Measurements from ENCODE around the gene ERC2.

ERC2 gene

GRCh38 chr3:55719006-55719405 lies 749.3 kb downstream of the ERC2 start:
- H3K27ac ChIP-seq (ENCODE audit: low read depth, low read length): no peak overlapping the region

GRCh38 chr3:55718521-55718921 lies 749.7 kb downstream of the ERC2 start:
- Histone ChIP-seq H3F3A (ENCODE audit: insufficient read depth) (no peaks in the 10 kb centered on the region), H3K27me3 (ENCODE audit: low read length) (no peaks in the 10 kb centered on the region), H3K9ac (ENCODE audit: low read length) (no peak overlapping the region), H3K36me3 (ENCODE audit: low read length) (no peaks in the 10 kb centered on the region), H3K27ac (ENCODE audit: low read depth, low read length) (no peak overlapping the region), H3K4me2 (ENCODE audit: low read depth, low read length, poor library complexity, severe bottlenecking) (no peak overlapping the region), H3K9me2 (replicated peaks; ENCODE audit: insufficient read depth, low read length) (no peaks in the 10 kb centered on the region), H3K4me3 (ENCODE audit: insufficient read depth, low read length, poor library complexity, severe bottlenecking) (no peak overlapping the region), H2AFZ (ENCODE audit: low read depth, low read length, severe bottlenecking) (no peak overlapping the region), H3K9me3 (ENCODE audit: insufficient read depth, low read length) (no peaks in the 10 kb centered on the region), H4K20me1 (ENCODE audit: low read depth, low read length) (no peaks in the 10 kb centered on the region), H3K79me2 (ENCODE audit: insufficient read depth, low read length) (no peaks in the 10 kb centered on the region)
- TF ChIP-seq EZH2phosphoT487 (conservative IDR thresholded peaks at IDR 0.05; ENCODE audit: low read length) (no peak), CTCF (IDR thresholded peaks at IDR 0.05; ENCODE audit: insufficient read depth, low read length, poor library complexity, severe bottlenecking) (no peak)

More at GRCh38 chr3:55719006-55719405, 749.3 kb downstream of the ERC2 start:
- no peaks in the 10 kb centered on the region for H3K36me3 ChIP-seq (ENCODE audit: low read length)
- no peak for TF ChIP-seq EZH2phosphoT487 (conservative IDR thresholded peaks at IDR 0.05; ENCODE audit: low read length)
- TF ChIP-seq CTCF (IDR thresholded peaks at IDR 0.05; ENCODE audit: insufficient read depth, low read length, poor library complexity, severe bottlenecking): no peak
- no peaks in the 10 kb centered on the region for H4K20me1 ChIP-seq (ENCODE audit: low read depth, low read length)
- H3F3A ChIP-seq (ENCODE audit: insufficient read depth): no peaks in the 10 kb centered on the region
- H3K9me2 ChIP-seq (replicated peaks; ENCODE audit: insufficient read depth, low read length): no peaks in the 10 kb centered on the region
- H2AFZ ChIP-seq (ENCODE audit: low read depth, low read length, severe bottlenecking): no peak overlapping the region
- H3K27me3 ChIP-seq (ENCODE audit: low read length): no peaks in the 10 kb centered on the region
- H3K4me2 ChIP-seq (ENCODE audit: low read depth, low read length, poor library complexity, severe bottlenecking): no peak overlapping the region
- no peaks in the 10 kb centered on the region for H3K79me2 ChIP-seq (ENCODE audit: insufficient read depth, low read length)
- no peaks in the 10 kb centered on the region for H3K9me3 ChIP-seq (ENCODE audit: insufficient read depth, low read length)
- H3K9ac ChIP-seq (ENCODE audit: low read length): no peak overlapping the region
- no peak overlapping the region for H3K4me3 ChIP-seq (ENCODE audit: insufficient read depth, low read length, poor library complexity, severe bottlenecking)

DNA sequence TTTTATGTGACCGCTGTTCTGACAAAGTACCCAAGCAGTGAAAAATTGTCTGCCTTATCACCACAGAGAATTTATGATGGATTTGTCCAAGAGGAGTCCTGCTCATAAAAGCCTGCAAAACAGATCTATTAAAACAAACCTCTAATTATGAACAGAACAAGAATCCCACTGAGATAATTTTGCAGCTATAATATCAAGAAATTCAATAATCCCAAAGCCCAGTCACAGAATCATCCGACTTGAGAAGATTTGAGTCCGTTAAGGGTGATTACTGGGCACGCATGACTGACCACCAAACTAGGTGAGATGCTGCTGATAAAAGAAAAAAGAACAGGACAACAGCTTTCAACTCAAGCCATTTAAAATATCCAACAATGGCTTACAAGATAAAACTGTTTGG lies 750.2 kb downstream of the ERC2 start:
- Histone ChIP-seq H2AFZ (ENCODE audit: low read depth, low read length, severe bottlenecking) (no peak overlapping the region), H3K9me3 (ENCODE audit: insufficient read depth, low read length) (no peaks in the 10 kb centered on the region), H3F3A (ENCODE audit: insufficient read depth) (no peaks in the 10 kb centered on the region), H3K27ac (ENCODE audit: low read depth, low read length) (no peak overlapping the region), H3K4me3 (ENCODE audit: insufficient read depth, low read length, poor library complexity, severe bottlenecking) (no peak overlapping the region), H4K20me1 (ENCODE audit: low read depth, low read length) (no peaks in the 10 kb centered on the region), H3K27me3 (ENCODE audit: low read length) (no peaks in the 10 kb centered on the region), H3K9me2 (replicated peaks; ENCODE audit: insufficient read depth, low read length) (no peaks in the 10 kb centered on the region), H3K9ac (ENCODE audit: low read length) (no peak overlapping the region), H3K36me3 (ENCODE audit: low read length) (no peaks in the 10 kb centered on the region), H3K4me2 (ENCODE audit: low read depth, low read length, poor library complexity, severe bottlenecking) (no peak overlapping the region), H3K79me2 (ENCODE audit: insufficient read depth, low read length) (no peaks in the 10 kb centered on the region)
- TF ChIP-seq EZH2phosphoT487 (conservative IDR thresholded peaks at IDR 0.05; ENCODE audit: low read length): no peak
- no peak for TF ChIP-seq CTCF (IDR thresholded peaks at IDR 0.05; ENCODE audit: insufficient read depth, low read length, poor library complexity, severe bottlenecking)

Data from SU-DHL-6 (cell line).